ENCODE results near the gene KRT37. TPM values are rescaled to one million over a fixed set of nuclear protein-coding genes. Genes with fewer than 3 reads are reported as not detected.
"Not testable (repeated sequence)": the region's sequence is repeated elsewhere in the genome, so short reads cannot be mapped to it uniquely, and the experiment has no call there.

KRT37 gene
- total and polyA plus RNA-seq, 9 of the 15 experiments (the other 6 are each of a cell fraction or from before 2014, with no cell fraction given) = not detected

- H3K4me2 ChIP-seq (ENCODE audit: insufficient read depth, low read length); H3K9me3 ChIP-seq (replicated peaks; ENCODE audit: control insufficient read depth, insufficient read depth, low read depth, low read length); DNase-seq (ENCODE audit: extremely low read depth in 1 of 4, low spot score in 3 of 4); in situ Hi-C loops (cut with MboI); H3K4me1 ChIP-seq (replicated peaks in 1 of 2; ENCODE audit: control insufficient read depth in 2 of 2, insufficient read depth in 2 of 2, low read length in 2 of 2); POLR2A ChIA-PET; H3K9ac ChIP-seq (ENCODE audit: insufficient read depth in 1 of 2, low read depth in 2 of 2, low read length in 2 of 2); H4K20me1 ChIP-seq (replicated peaks; ENCODE audit: control insufficient read depth, insufficient read depth, low read length); H3K9me1 ChIP-seq (ENCODE audit: control insufficient read depth, insufficient read depth, low read length); H3K36me3 ChIP-seq (ENCODE audit: control insufficient read depth, insufficient read depth, low read length); BruUV-seq (replicated peaks); FAIRE-seq; H3K4me3 ChIP-seq; H3K27ac ChIP-seq (ENCODE audit: extremely low read depth, low read depth, low read length); H3K79me2 ChIP-seq (ENCODE audit: control insufficient read depth, insufficient read depth, low read length); intact Hi-C loops (cut with micrococcal nuclease); H2AFZ ChIP-seq (ENCODE audit: low read depth, low read length); ATAC-seq; CTCF ChIA-PET (ENCODE audit: low intra/inter-chr PET ratio): not testable (repeated sequence)
- 1% methylated on average over 7 of the region's 7 CpGs for WGBS (ENCODE audit: insufficient coverage, low coverage, missing lambda C conversion rate)
- peaks cover 5 to 43% of the 10 kb centered on the region in 2 experiments; a peak in 4 of 5 replicates for H3K27me3 ChIP-seq (ENCODE audit: control insufficient read depth in 2 of 2, insufficient read depth in 2 of 2, low read length in 2 of 2)
Observed at GRCh38 chr17:41380091-41380490, 44.3 kb downstream of the KRT37 start.

GRCh38 chr17:41377546-41377945 is 46.8 kb downstream of the KRT37 start:
- H3K4me1 ChIP-seq (replicated peaks in 1 of 2; ENCODE audit: control insufficient read depth in 2 of 2, insufficient read depth in 2 of 2, low read length in 2 of 2) = no peaks in the 10 kb centered on the region
- ATAC-seq (no peak), DNase-seq (ENCODE audit: extremely low read depth in 1 of 4, low spot score in 3 of 4) (no peak), FAIRE-seq (no peak)
- no peak overlapping the region for H3K4me2 ChIP-seq (ENCODE audit: insufficient read depth, low read length)
- intact Hi-C loops (cut with micrococcal nuclease) = no loop called here
- no peak overlapping the region for H3K4me3 ChIP-seq
- in situ Hi-C loops (cut with MboI) = no loop called here
- no peaks in the 10 kb centered on the region for H3K9me1 ChIP-seq (ENCODE audit: control insufficient read depth, insufficient read depth, low read length)
- H2AFZ ChIP-seq (ENCODE audit: low read depth, low read length) = no peak overlapping the region
- peaks cover 3 to 36% of the 10 kb centered on the region in 2 experiments; a peak in 4 of 5 replicates for H3K27me3 ChIP-seq (ENCODE audit: control insufficient read depth in 2 of 2, insufficient read depth in 2 of 2, low read length in 2 of 2)
- no peaks in the 10 kb centered on the region for H3K36me3 ChIP-seq (ENCODE audit: control insufficient read depth, insufficient read depth, low read length)
- ChIA-PET CTCF (ENCODE audit: low intra/inter-chr PET ratio) (no interaction called here), POLR2A (interaction anchor here (1.1 kb wide), 1 partner anchor 38 kb away, joined by 3 read pairs; no protein-coding TSS in a partner anchor)
- H4K20me1 ChIP-seq (replicated peaks; ENCODE audit: control insufficient read depth, insufficient read depth, low read length) = no peaks in the 10 kb centered on the region
- BruUV-seq (replicated peaks) = no TSS peak
- no peak overlapping the region for H3K27ac ChIP-seq (ENCODE audit: extremely low read depth, low read depth, low read length)
- 0% methylated on average over 2 of the region's 2 CpGs for whole genome bisulfite sequencing (ENCODE audit: insufficient coverage, low coverage, missing lambda C conversion rate)
- H3K9me3 ChIP-seq (replicated peaks; ENCODE audit: control insufficient read depth, insufficient read depth, low read depth, low read length) = no peaks in the 10 kb centered on the region
- no peak overlapping the region for H3K9ac ChIP-seq (ENCODE audit: insufficient read depth in 1 of 2, low read depth in 2 of 2, low read length in 2 of 2)
- H3K79me2 ChIP-seq (ENCODE audit: control insufficient read depth, insufficient read depth, low read length) = no peaks in the 10 kb centered on the region
- TF ChIP-seq RBM22 (IDR thresholded peaks at IDR 0.05; ENCODE audit: low read depth, low read length, poor library complexity, severe bottlenecking) (no peak), THAP12 (CRISPR knock-in tag; IDR thresholded peaks at IDR 0.05) (no peak), POLR2AphosphoS5 (IDR thresholded peaks at IDR 0.05; ENCODE audit: control insufficient read depth, insufficient read depth, low read depth, low read length) (no peak), ZNF277 (CRISPR knock-in tag; IDR thresholded peaks at IDR 0.05; ENCODE audit: borderline replicate concordance) (no peak), ZBTB5 (IDR thresholded peaks at IDR 0.05) (no peak), TRIM28 (IDR thresholded peaks at IDR 0.05) (no peak), ZNF780A (CRISPR knock-in tag; IDR thresholded peaks at IDR 0.05) (no peak), ZNF639 (CRISPR knock-in tag; conservative IDR thresholded peaks at IDR 0.05 in 1 of 2, IDR thresholded peaks at IDR 0.05 in 1 of 2) (no peak)

All from K562 (cell line).